DND-41 (cell line): Measurements from ENCODE around the gene SMG7.

Experiments used
- EZH2 ChIP-seq: IDR thresholded peaks from 3 replicates; pipeline ENCODE4 v1.6.1; 2012; ENCODE audit warnings: borderline replicate concordance, low read depth, mild to moderate bottlenecking, moderate library complexity, low read length, inconsistent platforms; ENCODE audit not compliant: severe bottlenecking
- TF ChIP-seq, protein P1 (sequence below): IDR thresholded peaks from 2 replicates; pipeline ENCODE4 v1.5.1; 2012; ENCODE audit warnings: borderline replicate concordance, low read length, moderate library complexity, mild to moderate bottlenecking; ENCODE audit not compliant: poor library complexity, severe bottlenecking; ENCODE audit errors: extremely low read depth

DNA sequence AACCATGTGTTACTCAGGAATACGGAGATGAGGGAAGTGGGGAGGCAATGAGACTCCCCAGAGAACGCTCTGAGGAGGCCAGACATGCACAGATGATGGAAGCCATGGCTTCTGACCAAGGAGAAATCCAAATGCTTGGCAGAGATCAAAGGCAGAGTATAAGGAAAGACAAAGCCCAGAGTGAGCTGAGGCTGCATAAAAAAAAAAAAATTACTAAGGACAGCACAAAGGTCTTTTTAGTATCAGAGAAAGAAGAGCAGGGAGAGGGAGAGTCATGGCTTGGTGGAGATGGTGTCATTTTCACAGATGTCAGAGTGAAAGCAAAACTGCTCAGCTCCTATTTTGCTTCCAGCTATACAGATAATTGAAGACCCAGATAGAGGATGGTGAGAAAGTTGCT is 126.1 kb downstream of the SMG7 start:
- TF ChIP-seq, protein P1, sequence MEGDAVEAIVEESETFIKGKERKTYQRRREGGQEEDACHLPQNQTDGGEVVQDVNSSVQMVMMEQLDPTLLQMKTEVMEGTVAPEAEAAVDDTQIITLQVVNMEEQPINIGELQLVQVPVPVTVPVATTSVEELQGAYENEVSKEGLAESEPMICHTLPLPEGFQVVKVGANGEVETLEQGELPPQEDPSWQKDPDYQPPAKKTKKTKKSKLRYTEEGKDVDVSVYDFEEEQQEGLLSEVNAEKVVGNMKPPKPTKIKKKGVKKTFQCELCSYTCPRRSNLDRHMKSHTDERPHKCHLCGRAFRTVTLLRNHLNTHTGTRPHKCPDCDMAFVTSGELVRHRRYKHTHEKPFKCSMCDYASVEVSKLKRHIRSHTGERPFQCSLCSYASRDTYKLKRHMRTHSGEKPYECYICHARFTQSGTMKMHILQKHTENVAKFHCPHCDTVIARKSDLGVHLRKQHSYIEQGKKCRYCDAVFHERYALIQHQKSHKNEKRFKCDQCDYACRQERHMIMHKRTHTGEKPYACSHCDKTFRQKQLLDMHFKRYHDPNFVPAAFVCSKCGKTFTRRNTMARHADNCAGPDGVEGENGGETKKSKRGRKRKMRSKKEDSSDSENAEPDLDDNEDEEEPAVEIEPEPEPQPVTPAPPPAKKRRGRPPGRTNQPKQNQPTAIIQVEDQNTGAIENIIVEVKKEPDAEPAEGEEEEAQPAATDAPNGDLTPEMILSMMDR = no peak
- TF ChIP-seq EZH2 = no peak
